HFFc6 (cell line): ENCODE results near the gene AKAP13. TPM values are rescaled to one million over a fixed set of nuclear protein-coding genes. Genes with fewer than 3 reads are reported as not detected.

Experiments
- DNase-seq: peaks from one replicate; pipeline ENCODE4 v3.0.0-alpha.2; 2018
- H3K27ac Mint-ChIP-seq: 2 replicates; pipeline ENCODE4 v1.8.0; 2020; ENCODE audit warnings: mild to moderate bottlenecking, mixed read lengths
- H3K27me3 Mint-ChIP-seq: 2 replicates; pipeline ENCODE4 v1.8.0; 2021; ENCODE audit warnings: mild to moderate bottlenecking, moderate library complexity, mixed read lengths; ENCODE audit not compliant: insufficient read depth
- H3K36me3 Mint-ChIP-seq: 2 replicates; pipeline ENCODE4 v1.8.0; 2021; ENCODE audit warnings: low read depth, mixed read lengths
- H3K4me1 Mint-ChIP-seq: 2 replicates; pipeline ENCODE4 v1.8.0; 2020; ENCODE audit warnings: low read depth, mixed read lengths
- H3K4me3 Mint-ChIP-seq: 2 replicates; pipeline ENCODE4 v1.8.0; 2020; ENCODE audit warnings: mild to moderate bottlenecking, moderate library complexity, mixed read lengths
- H3K9me3 Mint-ChIP-seq: 2 replicates; pipeline ENCODE4 v1.8.0; 2020; ENCODE audit warnings: mild to moderate bottlenecking, mixed read lengths
- CTCF ChIP-seq: fragments of 200-600 bp; sonication (generic); IDR thresholded peaks from 2 replicates; pipeline ENCODE4 v1.5.0; 2021; ENCODE audit warnings: antibody characterized with exemption, mild to moderate bottlenecking
- total RNA-seq, 6 experiments: library from RNA; stranded (reverse); fragmentation: NEBNext Ultra II Directional; extraction: Animal tissue kit (Norgen Biotek cat#: 25700); gene quantifications; 2 replicates in 1 of 6; 3 replicates in 5 of 6; pipeline ENCODE4 v1.2.3, GENCODE V29; 2021

AKAP13 gene
- total RNA-seq, 6 experiments from 2014 or later: 29.0 to 51.3 (median 35.6) TPM

DNA sequence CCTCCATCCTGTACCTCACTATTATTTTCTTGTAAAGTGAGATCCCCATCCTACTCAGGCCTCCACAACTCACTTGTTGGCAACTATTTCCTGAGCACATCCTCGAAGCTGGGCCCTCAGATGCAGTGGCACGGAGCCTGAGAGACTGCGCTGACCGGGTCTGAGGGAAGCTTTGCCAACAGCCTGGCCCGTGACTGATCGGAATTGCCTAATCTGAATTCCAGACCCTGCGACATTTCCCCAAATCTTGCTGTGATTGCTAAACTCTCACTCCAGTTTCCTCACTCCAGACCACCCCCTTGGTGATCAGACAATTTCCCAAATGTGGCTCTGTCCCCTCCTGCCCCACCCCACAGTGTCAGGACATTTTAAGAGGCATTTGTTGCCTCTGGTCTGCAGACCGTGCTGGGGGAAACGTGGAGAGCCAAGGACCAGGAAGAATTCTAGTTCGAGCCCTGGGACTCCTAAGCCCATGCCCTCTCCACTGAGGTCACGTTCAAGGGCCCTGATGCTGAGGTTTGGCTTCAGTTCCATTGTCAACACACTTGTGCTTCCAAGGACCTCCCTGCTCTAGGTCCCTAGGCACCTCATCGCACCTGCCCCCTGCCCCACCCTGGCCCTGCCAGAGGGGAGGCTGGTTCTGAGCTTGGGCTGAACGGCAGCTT lies 391.5 kb downstream of the AKAP13 start:
- peaks cover 16% of the 10 kb centered on the region for H3K4me1 Mint-ChIP-seq

DNA sequence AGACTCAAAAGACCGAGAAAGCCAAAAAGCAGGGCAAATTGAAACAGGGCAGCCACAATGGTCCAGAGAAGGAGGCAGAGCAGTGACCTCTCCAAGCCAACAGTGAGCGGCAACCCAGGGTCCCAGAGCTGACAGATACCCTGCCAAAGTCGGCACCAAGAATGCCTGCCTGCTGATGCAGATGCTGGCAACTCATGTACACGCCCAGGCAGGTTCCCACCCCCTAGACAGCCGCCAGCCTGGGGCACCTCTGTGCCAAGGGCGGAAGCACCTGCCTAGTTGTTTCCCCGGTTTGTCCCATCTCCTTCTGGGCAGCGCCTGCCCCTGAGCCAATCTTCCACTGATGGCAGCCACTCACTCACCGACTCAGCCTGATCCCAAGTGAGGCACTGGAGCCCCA lies 392.3 kb downstream of the AKAP13 start:
- no peak for TF ChIP-seq CTCF
- Mint-ChIP-seq H3K4me3 (no peak overlapping the region), H3K27ac (no peak overlapping the region), H3K27me3 (no peaks in the 10 kb centered on the region; the same call in 1 of the 2 replicates), H3K9me3 (no peaks in the 10 kb centered on the region), H3K4me1 (peaks cover 16% of the 10 kb centered on the region), H3K36me3 (no peaks in the 10 kb centered on the region)
- no peak for DNase-seq

More for the DNA sequence above, 391.5 kb downstream of the AKAP13 start:
- no peaks in the 10 kb centered on the region for H3K36me3 Mint-ChIP-seq
- H3K27me3 Mint-ChIP-seq: no peaks in the 10 kb centered on the region
- no peak overlapping the region for H3K27ac Mint-ChIP-seq
- no peak for DNase-seq
- TF ChIP-seq CTCF: no peak
- no peaks in the 10 kb centered on the region for H3K9me3 Mint-ChIP-seq
- H3K4me3 Mint-ChIP-seq: no peak overlapping the region

DNA sequence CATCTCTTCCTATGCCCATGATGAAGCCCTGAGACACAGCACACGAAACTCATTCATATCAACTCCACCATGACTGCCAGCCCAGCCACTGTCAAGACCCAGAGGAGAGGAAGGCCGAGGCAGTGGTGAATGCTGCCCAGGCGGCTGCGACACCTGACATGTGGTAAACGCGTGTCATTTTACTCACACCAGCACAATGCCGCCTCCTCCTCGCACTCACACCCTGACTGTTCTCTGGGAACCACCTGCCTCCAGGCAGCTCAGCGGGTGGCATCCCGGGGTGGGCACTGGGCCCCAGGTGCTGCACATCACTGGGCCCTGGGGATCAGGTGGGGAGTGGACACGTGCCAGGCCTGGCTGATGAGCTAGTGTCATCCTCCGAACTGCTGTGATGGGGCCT lies 392.8 kb downstream of the AKAP13 start:
- no peaks in the 10 kb centered on the region; the same call in 1 of the 2 replicates for H3K27me3 Mint-ChIP-seq
- H3K36me3 Mint-ChIP-seq: no peaks in the 10 kb centered on the region
- H3K4me1 Mint-ChIP-seq: peaks cover 16% of the 10 kb centered on the region
- no peak overlapping the region for H3K27ac Mint-ChIP-seq
- H3K9me3 Mint-ChIP-seq: no peaks in the 10 kb centered on the region
- H3K4me3 Mint-ChIP-seq: no peak overlapping the region
- DNase-seq: no peak
- no peak for TF ChIP-seq CTCF

- TF ChIP-seq CTCF: no peak
- DNase-seq: no peak
- Mint-ChIP-seq H3K36me3 (no peaks in the 10 kb centered on the region), H3K4me1 (peaks cover 16% of the 10 kb centered on the region), H3K9me3 (no peaks in the 10 kb centered on the region), H3K27ac (no peak overlapping the region), H3K4me3 (no peak overlapping the region), H3K27me3 (no peaks in the 10 kb centered on the region; the same call in 1 of the 2 replicates)
Observed at GRCh38 chr15:85773970-85774369, 393.6 kb downstream of the AKAP13 start.

DNA sequence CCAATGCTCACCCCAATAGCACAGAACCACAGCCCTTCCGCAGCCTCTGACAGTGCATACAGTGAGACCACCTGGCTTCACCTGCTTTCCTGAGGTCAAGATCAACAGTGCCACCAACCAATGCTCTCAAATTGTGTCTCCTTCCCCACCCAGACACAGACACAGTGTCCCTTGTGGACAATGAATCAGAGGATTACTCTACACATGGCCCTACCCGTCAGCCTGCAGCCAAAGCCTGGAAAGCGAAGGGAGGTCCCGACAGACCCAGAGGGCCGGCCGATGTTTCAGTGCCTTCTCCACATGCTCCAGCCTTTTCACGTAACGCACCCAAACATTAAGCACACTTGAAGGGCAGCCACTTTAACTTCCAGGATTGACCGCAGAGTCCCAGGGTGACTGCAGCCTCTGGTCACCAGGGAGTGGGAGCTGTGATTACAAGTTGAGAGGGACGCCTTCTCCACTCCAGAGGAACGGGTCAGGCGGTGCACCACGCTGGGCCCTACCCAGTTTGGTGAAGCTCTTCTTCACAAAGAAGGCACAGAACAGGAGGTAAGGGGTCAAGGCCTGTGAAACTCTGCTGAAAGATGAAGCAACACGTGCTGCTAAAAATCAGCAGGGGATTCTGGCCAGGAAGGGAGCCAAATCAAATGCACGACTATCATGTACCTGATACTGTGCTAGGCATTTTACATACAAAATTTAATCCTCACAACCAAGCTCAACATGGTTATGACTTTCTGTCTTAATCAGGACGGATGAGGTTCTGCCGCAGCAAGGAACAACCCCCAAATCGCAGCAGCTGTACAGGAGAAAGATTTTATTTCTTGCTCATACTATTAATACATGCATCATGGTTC lies 397.1 kb downstream of the AKAP13 start:
- H3K27ac Mint-ChIP-seq: no peak overlapping the region
- no peaks in the 10 kb centered on the region; the same call in 1 of the 2 replicates for H3K27me3 Mint-ChIP-seq
- H3K4me3 Mint-ChIP-seq: no peak overlapping the region
- no peaks in the 10 kb centered on the region for H3K4me1 Mint-ChIP-seq
- H3K36me3 Mint-ChIP-seq: no peaks in the 10 kb centered on the region
- TF ChIP-seq CTCF: no peak
- DNase-seq: no peak
- no peaks in the 10 kb centered on the region for H3K9me3 Mint-ChIP-seq
